H1 (cell line): Measurements from ENCODE around the gene SOBP. TPM values are rescaled to one million over a fixed set of nuclear protein-coding genes. Genes with fewer than 3 reads are reported as not detected.

Experiments used
- KDM1A ChIP-seq: fragments of 200-600, 300-600 bp; sonication (generic); IDR thresholded peaks from 2 replicates; pipeline ENCODE4 v1.7.1; 2016; ENCODE audit warnings: mild to moderate bottlenecking, low read length, borderline replicate concordance
- SP2 ChIP-seq: IDR thresholded peaks from 2 replicates; pipeline ENCODE4 v1.6.1; 2012; ENCODE audit warnings: mild to moderate bottlenecking, low read length, inconsistent platforms
- polyA plus RNA-seq, 7 experiments: library from polyadenylated mRNA; depleted of rRNA in 3 of 7; stranded (reverse) in 5 of 7; unstranded in 2 of 7; fragments of >200 nt in 5 of 7; fragments of 200-250 nt in 2 of 7; gene quantifications; 1 replicate in 5 of 7; 2 replicates in 1 of 7; 4 replicates in 1 of 7; pipeline versions ENCODE4 v1.2.1 to v1.2.3, GENCODE V29; 2011 to 2013; ENCODE audit warnings: missing spikeins in 2 of 7, mixed read lengths in 2 of 7
- total RNA-seq: library from RNA; stranded (reverse); fragmentation: NEBNext Ultra II Directional; extraction: Animal tissue kit (Norgen Biotek cat#: 25700); gene quantifications from 2 replicates; pipeline ENCODE4 v1.2.1, GENCODE V29; 2021

SOBP gene
- total and polyA plus RNA-seq, 2 of the 8 experiments (the other 6 are each of a cell fraction or from before 2014, with no cell fraction given) = 0.45 to 6.2 TPM

DNA sequence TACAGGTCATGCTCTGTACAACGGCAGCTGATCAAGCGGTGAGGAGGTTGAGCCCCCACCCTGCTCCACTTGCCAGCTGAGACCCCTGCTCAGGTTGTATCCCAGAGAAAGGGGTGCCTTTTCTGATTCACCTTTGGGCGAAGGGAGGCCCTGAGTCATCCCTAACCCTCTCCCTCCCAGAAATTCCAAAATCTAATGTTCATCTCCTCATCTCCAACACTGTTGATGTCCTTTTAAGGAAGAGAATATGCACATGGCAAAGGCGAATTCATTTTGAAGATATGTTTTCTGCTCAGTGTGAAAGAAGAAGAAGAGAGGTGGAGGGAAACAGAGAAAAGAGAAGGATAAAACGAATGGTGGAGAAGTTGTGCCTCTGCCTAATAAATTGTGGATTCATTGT is 213.7 kb downstream of the SOBP start (continued):
- TF ChIP-seq SP2 (no peak), KDM1A (no peak)
